NCI-H510A (cell line): ENCODE results near the gene IP6K3.

ENCODE experiments used
- DNase-seq: peaks from one replicate; lab custom pipeline; 2025; lab: John Stamatoyannopoulos, UW

IP6K3 gene

GRCh38 chr6:33759887-33760629 is 13.4 kb upstream of the IP6K3 start:
- DNase-seq = peak; percentile 75

GRCh38 chr6:33758815-33759216 is 12.1 kb upstream of the IP6K3 start:
- DNase-seq = no peak

- peak; percentile 36 for DNase-seq
These were observed 11.2 kb upstream of the IP6K3 start for GRCh38 chr6:33757906-33758305.

GRCh38 chr6:33757113-33757512 is 10.4 kb upstream of the IP6K3 start:
- no peak for DNase-seq

GRCh38 chr6:33756211-33756954 is 9.7 kb upstream of the IP6K3 start:
- no peak for DNase-seq

GRCh38 chr6:33755070-33755869 is 8.6 kb upstream of the IP6K3 start:
- peak; percentile 95 for DNase-seq

GRCh38 chr6:33754222-33754621 is 7.5 kb upstream of the IP6K3 start:
- no peak for DNase-seq

- DNase-seq = no peak
These were observed 5.9 kb upstream of the IP6K3 start for GRCh38 chr6:33752646-33753015.

- DNase-seq = peak; percentile 90
These were observed 5.3 kb upstream of the IP6K3 start for GRCh38 chr6:33751771-33752645.

- no peak for DNase-seq
These were observed 3.7 kb upstream of the IP6K3 start for GRCh38 chr6:33750244-33750991.

GRCh38 chr6:33749401-33749800 is 2.7 kb upstream of the IP6K3 start:
- peak; percentile 29 for DNase-seq

- DNase-seq = peak; percentile 52
These were observed 2.1 kb upstream of the IP6K3 start for GRCh38 chr6:33748841-33749240.

GRCh38 chr6:33747823-33748222 is 1.1 kb upstream of the IP6K3 start:
- DNase-seq = no peak

GRCh38 chr6:33746036-33746600 is 587 bp downstream of the IP6K3 start:
- peak; percentile 40 for DNase-seq

- peak; percentile 46 for DNase-seq
These were observed 1.2 kb downstream of the IP6K3 start for GRCh38 chr6:33745548-33745947.

GRCh38 chr6:33744895-33745546 is 1.7 kb downstream of the IP6K3 start:
- DNase-seq = peak; percentile 80

GRCh38 chr6:33744001-33744848 is 2.5 kb downstream of the IP6K3 start:
- DNase-seq = peak; percentile 98

GRCh38 chr6:33742837-33743236 is 3.9 kb downstream of the IP6K3 start:
- no peak for DNase-seq

GRCh38 chr6:33742092-33742491 is 4.6 kb downstream of the IP6K3 start:
- DNase-seq = no peak
